Endometrium (tissue), 2 donors: Measurements from ENCODE around the gene OR5AK2.
"Not testable (repeated sequence)": the region's sequence is repeated elsewhere in the genome, so short reads cannot be mapped to it uniquely, and the experiment has no call there.

ENCODE experiments used
- FAIRE-seq: peaks from 2 replicates; lab custom pipeline; 2012; peaks lifted over from hg19 to GRCh38; lab: Jason Lieb, UNC
- donor health status: control.
- donor health status: control.

The OR5AK2 gene

GRCh38 chr11:56988614-56989013, at the start of gene OR5AK2:
Gene OR5AK2, plus strand, starts transcription at chr11:56988914. Its CDS starts 0 bp downstream, at chr11:56988914.
- no peak for FAIRE-seq

GRCh38 chr11:56945526-56945925, 43.2 kb upstream of the OR5AK2 start:
- FAIRE-seq = not testable (repeated sequence)

GRCh38 chr11:56948991-56949515, 39.7 kb upstream of the OR5AK2 start:
- FAIRE-seq = no peak

- no peak for FAIRE-seq
Observed at GRCh38 chr11:56950510-56950909, 38.2 kb upstream of the OR5AK2 start.

GRCh38 chr11:56953907-56954306, 34.8 kb upstream of the OR5AK2 start:
- FAIRE-seq = not testable (repeated sequence)

- no peak for FAIRE-seq
Observed at GRCh38 chr11:56961609-56962008, 27.1 kb upstream of the OR5AK2 start.

- FAIRE-seq = no peak
Observed at GRCh38 chr11:56967726-56968125, 21.0 kb upstream of the OR5AK2 start.

GRCh38 chr11:56968524-56968923, 20.2 kb upstream of the OR5AK2 start:
- FAIRE-seq = no peak

- no peak for FAIRE-seq
Observed at GRCh38 chr11:56977314-56977713, 11.4 kb upstream of the OR5AK2 start.

- FAIRE-seq = no peak
Observed at GRCh38 chr11:56990702-56991101, 2.0 kb downstream of the OR5AK2 start.

- no peak for FAIRE-seq
Observed at GRCh38 chr11:56994532-56994931, 5.8 kb downstream of the OR5AK2 start.

- FAIRE-seq = no peak
Observed at GRCh38 chr11:57001674-57002401, 13.1 kb downstream of the OR5AK2 start.

GRCh38 chr11:57008373-57008772, 19.7 kb downstream of the OR5AK2 start:
- no peak for FAIRE-seq

- no peak for FAIRE-seq
Observed at GRCh38 chr11:57015679-57016078, 27.0 kb downstream of the OR5AK2 start.

- no peak for FAIRE-seq
Observed at GRCh38 chr11:57031556-57031955, 42.8 kb downstream of the OR5AK2 start.
